GM12878 (cell line): ENCODE measurements around the gene PIWIL4. TPM values are rescaled to one million over a fixed set of nuclear protein-coding genes. Genes with fewer than 3 reads are reported as not detected.

ENCODE experiments used
- ATAC-seq: fragments of 200-7000 bp; cut with Tn5 transposase; 3 replicates; pipeline ENCODE4 v1.9.1; 2020; ENCODE audit warnings: mild to moderate bottlenecking, moderate library complexity
- BruUV-seq: library from RNA; stranded (reverse); fragments of 400-500 nt; replicated peaks from 2 replicates; lab custom pipeline; 2021; lab: Mats Ljungman, UMichigan
- CTCF ChIA-PET: fragments of 300-600 bp; sonication (Branson Sonifier 250); formaldehyde crosslinking; extraction: SDS; loops from one replicate; lab custom pipeline; 2021; ENCODE audit warnings: inconsistent platforms; lab: Yijun Ruan, JAX
- POLR2A ChIA-PET: fragments of 350-600 bp; formaldehyde crosslinking; extraction: SDS; loops from one replicate; lab custom pipeline; 2021; ENCODE audit warnings: inconsistent platforms; lab: Charles Lee
- RAD21 ChIA-PET: fragments of 300-600 bp; sonication (Branson Sonifier 250); formaldehyde crosslinking; loops from one replicate; lab custom pipeline; 2023; ENCODE audit warnings: antibody characterized with exemption; ENCODE audit not compliant: unreplicated experiment; lab: Charles Lee
- SMC1A ChIA-PET: fragments of 300-600 bp; sonication (Branson Sonifier 250); formaldehyde crosslinking; loops from one replicate; lab custom pipeline; 2023; ENCODE audit not compliant: unreplicated experiment, uncharacterized antibody; lab: Charles Lee
- DNase-seq: peaks from one replicate; pipeline ENCODE4 v3.0.0-alpha.2; 2011; ENCODE audit warnings: low read depth, low spot score
- FAIRE-seq: peaks from 3 replicates; lab custom pipeline; 2011; peaks lifted over from hg19 to GRCh38; lab: Jason Lieb, UNC
- H2AFZ ChIP-seq: 2 replicates; pipeline ENCODE4 v1.6.0; 2011; ENCODE audit warnings: low read depth, low read length, control low read depth; ENCODE audit not compliant: control insufficient read depth
- H3K27ac ChIP-seq: 2 replicates; pipeline ENCODE4 v1.5.1; 2011; ENCODE audit warnings: control low read depth; ENCODE audit not compliant: control insufficient read depth, insufficient read depth
- H3K27me3 ChIP-seq, 2 experiments: replicated peaks in 1 of 2; 2 replicates each; pipeline versions ENCODE4 v1.6.0 to v1.6.1; 2011; ENCODE audit warnings: low read length in 1 of 2; ENCODE audit not compliant: control insufficient read depth in 2 of 2, insufficient read depth in 2 of 2
- H3K36me3 ChIP-seq, 2 experiments: 2 replicates each; pipeline ENCODE4 v1.5.1; 2011; ENCODE audit warnings: low read length in 1 of 2; ENCODE audit not compliant: control insufficient read depth in 2 of 2, insufficient read depth in 2 of 2
- H3K4me1 ChIP-seq: 2 replicates; pipeline ENCODE4 v1.6.1; 2011; ENCODE audit warnings: mild to moderate bottlenecking, low read length, moderate library complexity, mixed read lengths; ENCODE audit not compliant: control insufficient read depth, insufficient read depth
- H3K4me2 ChIP-seq: 2 replicates; pipeline ENCODE4 v1.6.0; 2011; ENCODE audit warnings: control low read depth; ENCODE audit not compliant: control insufficient read depth, insufficient read depth
- H3K4me3 ChIP-seq: fragments of 200-600 bp; sonication (generic); 2 replicates; pipeline ENCODE4 v1.5.1; 2016
- H3K79me2 ChIP-seq: 2 replicates; pipeline ENCODE4 v1.6.0; 2011; ENCODE audit warnings: low read length; ENCODE audit not compliant: control insufficient read depth, insufficient read depth
- H3K9ac ChIP-seq: 2 replicates; pipeline ENCODE4 v1.8.0; 2011; ENCODE audit warnings: low read length, control low read depth, mixed read lengths; ENCODE audit not compliant: control insufficient read depth, insufficient read depth
- H3K9me3 ChIP-seq: replicated peaks from 3 replicates; pipeline ENCODE4 v1.5.1; 2011; ENCODE audit warnings: mild to moderate bottlenecking, low read length; ENCODE audit not compliant: control insufficient read depth, insufficient read depth
- H4K20me1 ChIP-seq: 2 replicates; pipeline ENCODE4 v1.6.0; 2011; ENCODE audit not compliant: control insufficient read depth, insufficient read depth
- MYB ChIP-seq: fragments of 150-350 bp; IDR thresholded peaks from 2 replicates; pipeline ENCODE4 v1.6.1; 2014; ENCODE audit warnings: mild to moderate bottlenecking, low read depth, low read length, borderline replicate concordance
- RAD21 ChIP-seq: IDR thresholded peaks from 2 replicates; pipeline ENCODE4 v1.6.1; 2011; ENCODE audit warnings: mild to moderate bottlenecking, low read depth, low read length, moderate library complexity; ENCODE audit not compliant: insufficient read depth
- WGBS: methylation state at CpG from one replicate; pipeline ENCODE4 v1.1.6; 2016; ENCODE audit warnings: low lambda C conversion rate; ENCODE audit not compliant: insufficient replicate concordance, insufficient coverage; ENCODE audit errors: missing lambda C conversion rate; 5-methylcytosine and 5-hydroxymethylcytosine counted together
- in situ Hi-C: fragments of 300-500 bp; cut with MboI; formaldehyde crosslinking; loops from 9 replicates; pipeline ENCODE4 v1.14.3; 2018; ENCODE audit warnings: mixed read lengths
- intact Hi-C: fragments of 100-400 bp; cut with micrococcal nuclease; formaldehyde crosslinking; loops from one replicate; pipeline ENCODE4 v1.14.2; 2022; ENCODE audit not compliant: unreplicated experiment
- polyA plus RNA-seq, 11 experiments: library from polyadenylated mRNA; depleted of rRNA in 4 of 11; unstranded in 6 of 11; stranded (reverse) in 5 of 11; fragments of >200 nt; fragmentation: Nextera tagmentation in 4 of 11; fragmentation: Illumina TruSeq in 1 of 11; extraction: Ambion mirVana in 4 of 11; extraction: Trizol in 1 of 11; gene quantifications; 1 replicate in 1 of 11; 2 replicates in 10 of 11; pipeline versions ENCODE4 v1.2.1 to v1.2.3, GENCODE V29; 2011 to 2016; ENCODE audit warnings: inconsistent platforms in 2 of 11, missing spikeins in 2 of 11, low read depth in 1 of 11
- total RNA-seq, 4 experiments: library from RNA; depleted of rRNA in 3 of 4; stranded (reverse); fragments of >200 nt in 3 of 4; fragmentation: Illumina TruSeq in 1 of 4; extraction: Trizol in 1 of 4; gene quantifications; 2 replicates each; pipeline versions ENCODE4 v1.2.1 to v1.2.3, GENCODE V29; 2013 to 2021
- TF ChIP-seq, protein P1 (sequence below), 3 experiments: IDR thresholded peaks in 2 of 3; conservative IDR thresholded peaks in 1 of 3; 2 replicates each; pipeline ENCODE4 v1.5.1; 2011; ENCODE audit warnings: low read depth in 3 of 3, low read length in 3 of 3, mild to moderate bottlenecking in 3 of 3, control low read depth in 2 of 3, moderate library complexity in 2 of 3, inconsistent platforms in 1 of 3, mixed read lengths in 1 of 3; ENCODE audit not compliant: control insufficient read depth in 2 of 3, insufficient read depth in 1 of 3; ENCODE audit errors: extremely low read depth in 1 of 3

Gene PIWIL4
- total and polyA plus RNA-seq, 10 of the 15 experiments (the other 5 are each of a cell fraction or from before 2014, with no cell fraction given): 0.23 to 13.3 (median 0.47) TPM

- Histone ChIP-seq H3K27ac (no peak overlapping the region), H2AFZ (no peak overlapping the region), H4K20me1 (no peaks in the 10 kb centered on the region), H3K79me2 (no peaks in the 10 kb centered on the region), H3K4me3 (no peak overlapping the region), H3K9ac (no peak overlapping the region), H3K36me3 (no peaks in the 10 kb centered on the region), H3K9me3 (no peaks in the 10 kb centered on the region), H3K4me1 (no peaks in the 10 kb centered on the region; the same call in 1 of the 2 replicates), H3K4me2 (no peak overlapping the region), H3K27me3 (no peaks in the 10 kb centered on the region)
- TF ChIP-seq RAD21: peak; percentile 35; the same call in 1 of the 2 replicates
- TF ChIP-seq MYB: no peak
- TF ChIP-seq, protein P1, sequence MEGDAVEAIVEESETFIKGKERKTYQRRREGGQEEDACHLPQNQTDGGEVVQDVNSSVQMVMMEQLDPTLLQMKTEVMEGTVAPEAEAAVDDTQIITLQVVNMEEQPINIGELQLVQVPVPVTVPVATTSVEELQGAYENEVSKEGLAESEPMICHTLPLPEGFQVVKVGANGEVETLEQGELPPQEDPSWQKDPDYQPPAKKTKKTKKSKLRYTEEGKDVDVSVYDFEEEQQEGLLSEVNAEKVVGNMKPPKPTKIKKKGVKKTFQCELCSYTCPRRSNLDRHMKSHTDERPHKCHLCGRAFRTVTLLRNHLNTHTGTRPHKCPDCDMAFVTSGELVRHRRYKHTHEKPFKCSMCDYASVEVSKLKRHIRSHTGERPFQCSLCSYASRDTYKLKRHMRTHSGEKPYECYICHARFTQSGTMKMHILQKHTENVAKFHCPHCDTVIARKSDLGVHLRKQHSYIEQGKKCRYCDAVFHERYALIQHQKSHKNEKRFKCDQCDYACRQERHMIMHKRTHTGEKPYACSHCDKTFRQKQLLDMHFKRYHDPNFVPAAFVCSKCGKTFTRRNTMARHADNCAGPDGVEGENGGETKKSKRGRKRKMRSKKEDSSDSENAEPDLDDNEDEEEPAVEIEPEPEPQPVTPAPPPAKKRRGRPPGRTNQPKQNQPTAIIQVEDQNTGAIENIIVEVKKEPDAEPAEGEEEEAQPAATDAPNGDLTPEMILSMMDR (IDR thresholded peaks at IDR 0.05 in 2 of 3, conservative IDR thresholded peaks at IDR 0.05 in 1 of 3; ENCODE audit: control insufficient read depth in 2 of 3, extremely low read depth in 1 of 3, insufficient read depth in 1 of 3, low read depth in 3 of 3, low read length in 3 of 3): peak; percentile 36 to 57 (median 47); a peak in 5 of 6 replicates
- no peak for FAIRE-seq
- SMC1A ChIA-PET: interaction anchor here (0.9 to 13.5 kb wide), 6 partner anchors 9 to 82 kb away, joined by 5 to 216 read pairs (median 80); no protein-coding TSS in a partner anchor
- peak; percentile 85 for ATAC-seq
- BruUV-seq: no TSS peak
- intact Hi-C loops: loop anchor here (1.0 kb wide), 1 partner anchor 77 kb away; no protein-coding TSS in a partner anchor
- CTCF ChIA-PET: interaction anchor here (0.7 to 15.7 kb wide), 16 partner anchors 8 to 338 kb away, joined by 3 to 337 read pairs (median 6); partner anchors contain the start of gene C11orf97
- DNase-seq: no peak
- POLR2A ChIA-PET: interaction anchor here (0.5 to 1.5 kb wide), 4 partner anchors 20 to 81 kb away, joined by 3 to 13 read pairs (median 4); no protein-coding TSS in a partner anchor
- 37% methylated on average over 4 of the region's 5 CpGs for WGBS
- in situ Hi-C loops: loop anchor here (5.0 kb wide), 1 partner anchor 76 kb away; no protein-coding TSS in a partner anchor
- RAD21 ChIA-PET: interaction anchor here (1.2 to 6.5 kb wide), 7 partner anchors 24 to 82 kb away, joined by 3 to 121 read pairs (median 5); no protein-coding TSS in a partner anchor
Observed at GRCh38 chr11:94521684-94522083, 45.5 kb upstream of the PIWIL4 start.
